ENCODE data around the gene ACSM2A.

DNA sequence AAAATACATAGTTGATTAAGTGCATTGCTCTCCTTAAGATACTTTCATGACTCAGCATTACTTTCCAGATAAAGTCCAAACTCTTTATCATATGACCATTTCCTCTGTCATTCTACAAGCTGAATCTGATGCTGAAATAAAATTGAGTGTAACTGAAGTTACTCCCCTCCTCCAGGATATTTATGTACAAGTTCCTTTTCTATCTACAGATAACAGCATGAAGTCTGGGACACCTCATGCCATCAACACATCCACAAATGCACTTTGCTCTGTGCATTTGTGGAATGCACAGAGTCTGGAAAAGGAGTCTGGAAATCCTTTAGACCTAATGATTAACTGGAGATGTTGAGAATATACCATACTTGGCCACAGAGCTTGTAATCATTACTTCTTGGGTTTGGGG, 64.4 kb downstream of the ACSM2A start:
- TF ChIP-seq, protein P1, sequence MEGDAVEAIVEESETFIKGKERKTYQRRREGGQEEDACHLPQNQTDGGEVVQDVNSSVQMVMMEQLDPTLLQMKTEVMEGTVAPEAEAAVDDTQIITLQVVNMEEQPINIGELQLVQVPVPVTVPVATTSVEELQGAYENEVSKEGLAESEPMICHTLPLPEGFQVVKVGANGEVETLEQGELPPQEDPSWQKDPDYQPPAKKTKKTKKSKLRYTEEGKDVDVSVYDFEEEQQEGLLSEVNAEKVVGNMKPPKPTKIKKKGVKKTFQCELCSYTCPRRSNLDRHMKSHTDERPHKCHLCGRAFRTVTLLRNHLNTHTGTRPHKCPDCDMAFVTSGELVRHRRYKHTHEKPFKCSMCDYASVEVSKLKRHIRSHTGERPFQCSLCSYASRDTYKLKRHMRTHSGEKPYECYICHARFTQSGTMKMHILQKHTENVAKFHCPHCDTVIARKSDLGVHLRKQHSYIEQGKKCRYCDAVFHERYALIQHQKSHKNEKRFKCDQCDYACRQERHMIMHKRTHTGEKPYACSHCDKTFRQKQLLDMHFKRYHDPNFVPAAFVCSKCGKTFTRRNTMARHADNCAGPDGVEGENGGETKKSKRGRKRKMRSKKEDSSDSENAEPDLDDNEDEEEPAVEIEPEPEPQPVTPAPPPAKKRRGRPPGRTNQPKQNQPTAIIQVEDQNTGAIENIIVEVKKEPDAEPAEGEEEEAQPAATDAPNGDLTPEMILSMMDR (IDR thresholded peaks at IDR 0.05), result no peak
- TF ChIP-seq POLR2A (IDR thresholded peaks at IDR 0.05), result no peak
